ENCODE results near the gene ARF4.
"Not testable (repeated sequence)": the region's sequence is repeated elsewhere in the genome, so short reads cannot be mapped to it uniquely, and the experiment has no call there.

ARF4 gene

GRCh38 chr3:57597127-57597923, at the start of gene ARF4:
Gene ARF4, minus strand, starts transcription at chr3:57597344. Its CDS starts 204 bp downstream, at chr3:57597140.
- DNase-seq (ENCODE audit: low read depth, low spot score), result peak; percentile 98
- H3K9me3 ChIP-seq (ENCODE audit: control insufficient read depth, insufficient read depth, low read length), result no peaks in the 10 kb centered on the region
- no peaks in the 10 kb centered on the region for H3K36me3 ChIP-seq (ENCODE audit: control insufficient read depth, insufficient read depth, low read length)
- no CpG with 5 or more reads among the region's 67 CpGs for WGBS (ENCODE audit: insufficient coverage, insufficient read length)
- no peaks in the 10 kb centered on the region for H3K4me1 ChIP-seq (ENCODE audit: control insufficient read depth, insufficient read depth, low read length)
- H3K27me3 ChIP-seq (ENCODE audit: control insufficient read depth, insufficient read depth, low read length), result no peaks in the 10 kb centered on the region
- H3K27ac ChIP-seq (ENCODE audit: low read length), result no peak within 1 kb of the TSS
- peak within 1 kb of the TSS; percentile 67 for H3K4me3 ChIP-seq (ENCODE audit: low read length)

DNA sequence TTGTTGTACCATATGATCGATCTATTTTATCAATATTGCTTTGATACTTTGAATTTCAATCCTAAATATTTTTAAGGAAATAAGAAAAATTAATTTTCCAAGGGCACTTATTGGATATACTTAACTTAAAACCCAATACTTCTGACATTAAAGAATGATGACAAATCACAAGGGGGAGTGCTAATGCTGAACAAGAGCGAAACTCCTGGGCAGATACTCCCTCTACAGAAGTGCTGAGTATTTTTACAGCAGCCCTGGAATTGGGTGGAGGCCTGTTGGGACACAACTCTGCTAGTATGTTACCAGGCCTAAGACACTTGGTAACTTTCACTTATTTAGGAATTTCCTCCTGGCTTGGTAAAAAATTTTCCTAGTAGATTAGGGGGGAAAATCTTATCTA, 49.6 kb upstream of the ARF4 start:
- Histone ChIP-seq H3K27me3 (ENCODE audit: control insufficient read depth, insufficient read depth, low read length) (no peaks in the 10 kb centered on the region), H3K4me1 (ENCODE audit: control insufficient read depth, insufficient read depth, low read length) (no peaks in the 10 kb centered on the region), H3K36me3 (ENCODE audit: control insufficient read depth, insufficient read depth, low read length) (no peaks in the 10 kb centered on the region), H3K9me3 (ENCODE audit: control insufficient read depth, insufficient read depth, low read length) (no peaks in the 10 kb centered on the region), H3K27ac (ENCODE audit: low read length) (no peak overlapping the region), H3K4me3 (ENCODE audit: low read length) (no peak overlapping the region)
- no peak for DNase-seq (ENCODE audit: low read depth, low spot score)
- WGBS (ENCODE audit: insufficient coverage, insufficient read length), result no CpG with 5 or more reads among the region's 2 CpGs

GRCh38 chr3:57644740-57645139, 47.6 kb upstream of the ARF4 start:
- Histone ChIP-seq H3K4me1 (ENCODE audit: control insufficient read depth, insufficient read depth, low read length) (no peaks in the 10 kb centered on the region), H3K36me3 (ENCODE audit: control insufficient read depth, insufficient read depth, low read length) (no peaks in the 10 kb centered on the region), H3K4me3 (ENCODE audit: low read length) (no peak overlapping the region), H3K27ac (ENCODE audit: low read length) (no peak overlapping the region), H3K27me3 (ENCODE audit: control insufficient read depth, insufficient read depth, low read length) (no peaks in the 10 kb centered on the region), H3K9me3 (ENCODE audit: control insufficient read depth, insufficient read depth, low read length) (no peaks in the 10 kb centered on the region)
- no peak for DNase-seq (ENCODE audit: low read depth, low spot score)
- no CpG with 5 or more reads among the region's 4 CpGs for WGBS (ENCODE audit: insufficient coverage, insufficient read length)

GRCh38 chr3:57637391-57637790, 40.2 kb upstream of the ARF4 start:
- H3K4me3 ChIP-seq (ENCODE audit: low read length), result no peak overlapping the region
- no peaks in the 10 kb centered on the region for H3K4me1 ChIP-seq (ENCODE audit: control insufficient read depth, insufficient read depth, low read length)
- H3K36me3 ChIP-seq (ENCODE audit: control insufficient read depth, insufficient read depth, low read length), result no peaks in the 10 kb centered on the region
- no peaks in the 10 kb centered on the region for H3K9me3 ChIP-seq (ENCODE audit: control insufficient read depth, insufficient read depth, low read length)
- DNase-seq (ENCODE audit: low read depth, low spot score), result no peak
- no peak overlapping the region for H3K27ac ChIP-seq (ENCODE audit: low read length)
- no peaks in the 10 kb centered on the region for H3K27me3 ChIP-seq (ENCODE audit: control insufficient read depth, insufficient read depth, low read length)

GRCh38 chr3:57634259-57634658, 37.1 kb upstream of the ARF4 start:
- H3K36me3 ChIP-seq (ENCODE audit: control insufficient read depth, insufficient read depth, low read length); H3K9me3 ChIP-seq (ENCODE audit: control insufficient read depth, insufficient read depth, low read length); H3K4me3 ChIP-seq (ENCODE audit: low read length); H3K27me3 ChIP-seq (ENCODE audit: control insufficient read depth, insufficient read depth, low read length); DNase-seq (ENCODE audit: low read depth, low spot score); H3K27ac ChIP-seq (ENCODE audit: low read length); H3K4me1 ChIP-seq (ENCODE audit: control insufficient read depth, insufficient read depth, low read length): not testable (repeated sequence)
- no CpG with 5 or more reads among the region's 3 CpGs for WGBS (ENCODE audit: insufficient coverage, insufficient read length)

DNA sequence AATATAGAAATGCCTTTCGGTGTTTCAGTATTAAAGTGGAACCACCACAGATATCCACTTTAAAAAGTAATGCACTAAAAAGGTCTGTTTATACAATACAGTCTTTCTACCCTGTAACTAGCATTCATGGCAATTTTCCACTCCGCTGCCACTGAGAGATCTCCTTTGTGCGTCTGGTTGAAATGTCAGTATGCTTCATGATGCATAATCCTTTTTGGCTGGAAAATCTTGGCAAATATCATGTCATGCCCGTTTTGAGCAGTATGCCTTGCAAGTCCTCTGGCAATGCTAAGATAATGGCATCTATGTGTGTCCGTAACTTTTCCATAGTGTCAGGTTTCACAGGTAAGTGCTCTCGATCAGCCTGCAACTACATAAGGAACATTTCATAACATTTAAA, 30.8 kb upstream of the ARF4 start:
- H3K27ac ChIP-seq (ENCODE audit: low read length), result no peak overlapping the region
- H3K4me1 ChIP-seq (ENCODE audit: control insufficient read depth, insufficient read depth, low read length), result no peaks in the 10 kb centered on the region
- no peak for DNase-seq (ENCODE audit: low read depth, low spot score)
- no peaks in the 10 kb centered on the region; the same call in 1 of the 2 replicates for H3K9me3 ChIP-seq (ENCODE audit: control insufficient read depth, insufficient read depth, low read length)
- no peaks in the 10 kb centered on the region for H3K27me3 ChIP-seq (ENCODE audit: control insufficient read depth, insufficient read depth, low read length)
- H3K36me3 ChIP-seq (ENCODE audit: control insufficient read depth, insufficient read depth, low read length), result peaks cover 3% of the 10 kb centered on the region; the same call in 1 of the 2 replicates
- no peak overlapping the region for H3K4me3 ChIP-seq (ENCODE audit: low read length)
- no CpG with 5 or more reads among the region's 6 CpGs for WGBS (ENCODE audit: insufficient coverage, insufficient read length)

DNA sequence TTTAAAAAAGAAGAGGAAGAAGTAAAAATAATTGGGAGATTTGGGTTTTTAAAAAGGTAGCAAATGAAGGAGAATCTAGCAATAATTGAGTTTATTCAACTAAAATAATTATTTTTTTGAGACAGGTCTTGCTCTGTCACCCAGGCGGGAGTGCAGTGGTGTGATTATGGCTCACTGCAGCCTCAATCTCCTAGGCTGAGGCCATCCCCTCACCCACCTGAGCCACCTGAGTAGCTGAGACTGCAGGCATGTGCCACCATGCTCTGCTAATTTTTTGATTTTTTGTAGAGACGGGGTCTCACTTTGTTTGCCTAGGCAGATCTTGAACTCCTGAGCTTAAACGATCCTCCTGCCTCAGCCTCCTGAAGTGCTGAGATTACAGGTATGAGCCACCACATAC, 27.7 kb upstream of the ARF4 start:
- Histone ChIP-seq H3K9me3 (ENCODE audit: control insufficient read depth, insufficient read depth, low read length) (no peaks in the 10 kb centered on the region), H3K36me3 (ENCODE audit: control insufficient read depth, insufficient read depth, low read length) (peaks cover 3% of the 10 kb centered on the region; the same call in 1 of the 2 replicates), H3K27ac (ENCODE audit: low read length) (no peak overlapping the region), H3K4me3 (ENCODE audit: low read length) (no peak overlapping the region), H3K4me1 (ENCODE audit: control insufficient read depth, insufficient read depth, low read length) (no peaks in the 10 kb centered on the region), H3K27me3 (ENCODE audit: control insufficient read depth, insufficient read depth, low read length) (no peaks in the 10 kb centered on the region)
- WGBS (ENCODE audit: insufficient coverage, insufficient read length), result no CpG with 5 or more reads among the region's 3 CpGs
- DNase-seq (ENCODE audit: low read depth, low spot score), result no peak

DNA sequence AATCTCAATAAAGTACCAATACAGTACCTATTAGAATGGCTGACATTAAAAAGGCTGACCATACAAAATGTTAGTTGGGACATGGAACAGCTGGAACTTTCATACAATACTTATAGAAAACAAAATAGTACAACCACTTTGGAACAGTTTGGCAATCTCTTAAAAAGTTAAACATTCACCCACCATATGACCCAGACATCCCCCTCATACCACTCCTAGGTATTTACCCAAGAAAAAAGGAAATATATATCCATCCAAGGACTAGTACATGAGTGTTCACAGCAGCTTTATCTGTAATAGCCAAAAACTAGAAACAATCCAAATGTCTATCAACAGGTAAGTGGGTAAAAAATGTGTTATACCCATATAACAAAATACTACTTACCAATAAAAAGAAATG, 25.2 kb upstream of the ARF4 start:
- Histone ChIP-seq H3K9me3 (ENCODE audit: control insufficient read depth, insufficient read depth, low read length) (no peaks in the 10 kb centered on the region), H3K27ac (ENCODE audit: low read length) (no peak overlapping the region), H3K36me3 (ENCODE audit: control insufficient read depth, insufficient read depth, low read length) (no peaks in the 10 kb centered on the region; the same call in 1 of the 2 replicates), H3K4me1 (ENCODE audit: control insufficient read depth, insufficient read depth, low read length) (no peaks in the 10 kb centered on the region), H3K4me3 (ENCODE audit: low read length) (no peak overlapping the region), H3K27me3 (ENCODE audit: control insufficient read depth, insufficient read depth, low read length) (no peaks in the 10 kb centered on the region)
- DNase-seq (ENCODE audit: low read depth, low spot score), result no peak

- no CpG with 5 or more reads among the region's 3 CpGs for WGBS (ENCODE audit: insufficient coverage, insufficient read length)
Measured at GRCh38 chr3:57617739-57618138, 20.6 kb upstream of the ARF4 start.

GRCh38 chr3:57616233-57616632, 19.1 kb upstream of the ARF4 start:
- Histone ChIP-seq H3K4me1 (ENCODE audit: control insufficient read depth, insufficient read depth, low read length) (no peaks in the 10 kb centered on the region), H3K27ac (ENCODE audit: low read length) (no peak overlapping the region), H3K9me3 (ENCODE audit: control insufficient read depth, insufficient read depth, low read length) (no peaks in the 10 kb centered on the region), H3K4me3 (ENCODE audit: low read length) (no peak overlapping the region), H3K27me3 (ENCODE audit: control insufficient read depth, insufficient read depth, low read length) (no peaks in the 10 kb centered on the region), H3K36me3 (ENCODE audit: control insufficient read depth, insufficient read depth, low read length) (no peaks in the 10 kb centered on the region)
- no peak for DNase-seq (ENCODE audit: low read depth, low spot score)
- 0% methylated on average over 1 of the region's 3 CpGs for WGBS (ENCODE audit: insufficient coverage, insufficient read length)

More at GRCh38 chr3:57617739-57618138, 20.6 kb upstream of the ARF4 start:
- Histone ChIP-seq H3K27me3 (ENCODE audit: control insufficient read depth, insufficient read depth, low read length) (no peaks in the 10 kb centered on the region), H3K36me3 (ENCODE audit: control insufficient read depth, insufficient read depth, low read length) (no peaks in the 10 kb centered on the region), H3K4me3 (ENCODE audit: low read length) (no peak overlapping the region), H3K4me1 (ENCODE audit: control insufficient read depth, insufficient read depth, low read length) (no peaks in the 10 kb centered on the region), H3K27ac (ENCODE audit: low read length) (no peak overlapping the region), H3K9me3 (ENCODE audit: control insufficient read depth, insufficient read depth, low read length) (no peaks in the 10 kb centered on the region)
- DNase-seq (ENCODE audit: low read depth, low spot score), result no peak

DNA sequence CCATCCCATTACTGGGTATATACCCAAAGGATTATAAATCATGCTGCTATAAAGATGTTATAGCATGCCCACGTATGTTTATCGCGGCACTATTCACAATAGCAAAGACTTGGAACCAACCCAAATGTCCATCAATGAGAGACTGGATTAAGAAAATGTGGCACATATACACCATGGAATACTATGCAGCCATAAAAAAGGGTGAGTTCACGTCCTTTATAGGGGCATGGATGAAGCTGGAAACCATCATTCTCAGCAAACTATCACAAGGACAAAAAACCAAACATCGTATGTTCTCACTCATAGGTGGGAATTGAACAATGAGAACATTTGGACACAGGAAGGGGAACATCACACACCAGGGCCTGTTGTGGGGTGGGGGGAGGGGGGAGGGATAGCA, 14.7 kb upstream of the ARF4 start:
- not testable (repeated sequence) for DNase-seq (ENCODE audit: low read depth, low spot score); H3K9me3 ChIP-seq (ENCODE audit: control insufficient read depth, insufficient read depth, low read length); H3K36me3 ChIP-seq (ENCODE audit: control insufficient read depth, insufficient read depth, low read length); H3K4me3 ChIP-seq (ENCODE audit: low read length); H3K4me1 ChIP-seq (ENCODE audit: control insufficient read depth, insufficient read depth, low read length); H3K27ac ChIP-seq (ENCODE audit: low read length); H3K27me3 ChIP-seq (ENCODE audit: control insufficient read depth, insufficient read depth, low read length)
- no CpG with 5 or more reads among the region's 5 CpGs for WGBS (ENCODE audit: insufficient coverage, insufficient read length)

Data from iPS DF 6.9 (cell line).